Activated gamma-delta T cell treated with anti-CD3 and anti-CD28 coated beads, Interleukin-2, amount 50 U/mL, for 16 hours (primary cell): ENCODE data around the gene DAB2IP.

Experiments used
- DNase-seq: peaks from one replicate; pipeline ENCODE4 v3.0.0-alpha.2; 2020; ENCODE audit warnings: low read depth

DAB2IP gene

GRCh38 chr9:121818841-121819427 is 167.5 kb downstream of the DAB2IP start:
- DNase-seq: no peak

DNA sequence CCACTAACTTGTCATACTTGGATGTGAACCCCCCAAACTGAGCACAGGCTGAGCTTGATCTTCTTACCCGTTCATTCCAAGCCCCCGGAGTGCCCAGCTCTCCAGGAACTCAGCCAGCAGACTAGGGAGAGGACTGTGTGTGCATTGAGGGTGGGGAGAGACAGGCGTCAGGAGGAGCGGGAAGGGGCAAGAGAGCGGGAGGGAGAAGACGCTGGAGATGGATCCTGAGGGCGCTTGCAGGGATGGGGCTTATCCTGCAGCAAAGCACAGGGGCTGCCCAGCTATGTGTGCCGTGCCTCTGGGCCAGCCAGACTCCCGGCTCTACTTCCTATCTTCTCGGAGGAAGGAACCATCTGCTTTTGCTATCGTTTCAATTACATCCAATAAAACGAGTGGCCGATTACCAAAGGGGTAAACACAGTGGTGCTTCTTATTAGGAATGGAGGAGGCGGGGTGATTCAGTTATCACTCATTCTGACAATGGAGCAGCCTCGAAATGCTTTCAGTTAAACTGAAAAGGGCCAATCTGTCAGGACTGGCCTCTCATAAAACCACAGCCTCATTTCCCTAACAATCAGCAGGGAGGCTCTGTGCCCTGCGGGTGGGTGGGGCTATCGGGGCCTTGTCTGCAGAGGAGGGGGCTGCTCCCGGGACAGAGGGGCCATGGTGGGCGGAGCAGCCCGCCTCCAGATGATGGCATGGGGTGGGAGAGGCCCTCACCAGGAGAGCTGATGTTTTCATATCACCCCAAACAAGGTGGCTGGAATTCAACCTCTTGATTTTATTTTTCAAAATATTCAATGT is 168.2 kb downstream of the DAB2IP start:
- no peak for DNase-seq

GRCh38 chr9:121820286-121821005 is 169.0 kb downstream of the DAB2IP start:
- DNase-seq: no peak

- no peak for DNase-seq
Observed at GRCh38 chr9:121821326-121821725, 169.9 kb downstream of the DAB2IP start.

GRCh38 chr9:121822093-121823085 is 171.0 kb downstream of the DAB2IP start:
- DNase-seq: no peak

GRCh38 chr9:121823451-121824169 is 172.2 kb downstream of the DAB2IP start:
- DNase-seq: no peak

DNA sequence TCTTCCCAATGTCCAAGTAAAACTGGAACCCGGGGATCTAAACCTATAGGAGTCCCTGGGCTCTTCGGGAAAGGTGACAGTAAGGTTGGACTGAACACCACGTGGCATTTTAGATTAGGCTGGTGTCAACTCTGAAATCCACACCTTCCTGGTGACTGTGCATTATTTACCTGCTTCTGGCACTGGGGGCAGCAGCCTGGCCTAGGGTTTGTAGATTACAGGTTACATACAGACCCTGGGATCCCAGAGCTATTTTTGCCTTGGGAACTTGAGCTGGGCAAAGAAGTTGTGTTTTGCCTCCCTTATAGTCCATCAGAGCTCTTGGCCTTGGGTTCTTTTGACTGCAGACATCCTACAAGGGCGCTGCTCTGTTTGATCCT is 173.2 kb downstream of the DAB2IP start:
- no peak for DNase-seq

- DNase-seq: no peak
Observed at GRCh38 chr9:121825031-121825691, 173.7 kb downstream of the DAB2IP start.

DNA sequence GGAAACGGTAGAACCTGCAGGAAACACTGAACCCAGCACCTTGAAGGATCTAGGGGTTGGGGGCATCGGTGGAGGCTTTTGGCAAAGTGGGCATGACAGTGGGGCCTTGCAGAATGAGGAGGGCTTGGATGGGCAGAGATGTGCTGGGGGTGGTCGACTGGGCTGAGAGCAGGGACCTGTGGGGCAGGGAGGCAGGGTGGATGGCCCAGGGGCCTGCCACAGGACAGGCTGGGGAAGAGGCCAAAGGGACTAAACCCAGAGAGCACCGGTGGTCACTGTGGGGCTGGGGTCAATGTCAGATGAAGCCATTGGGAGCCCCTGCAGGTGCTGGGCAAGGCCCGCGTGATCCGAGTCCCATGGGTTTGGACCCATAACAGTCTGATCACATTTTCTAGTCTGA is 175.3 kb downstream of the DAB2IP start:
- DNase-seq: no peak

DNA sequence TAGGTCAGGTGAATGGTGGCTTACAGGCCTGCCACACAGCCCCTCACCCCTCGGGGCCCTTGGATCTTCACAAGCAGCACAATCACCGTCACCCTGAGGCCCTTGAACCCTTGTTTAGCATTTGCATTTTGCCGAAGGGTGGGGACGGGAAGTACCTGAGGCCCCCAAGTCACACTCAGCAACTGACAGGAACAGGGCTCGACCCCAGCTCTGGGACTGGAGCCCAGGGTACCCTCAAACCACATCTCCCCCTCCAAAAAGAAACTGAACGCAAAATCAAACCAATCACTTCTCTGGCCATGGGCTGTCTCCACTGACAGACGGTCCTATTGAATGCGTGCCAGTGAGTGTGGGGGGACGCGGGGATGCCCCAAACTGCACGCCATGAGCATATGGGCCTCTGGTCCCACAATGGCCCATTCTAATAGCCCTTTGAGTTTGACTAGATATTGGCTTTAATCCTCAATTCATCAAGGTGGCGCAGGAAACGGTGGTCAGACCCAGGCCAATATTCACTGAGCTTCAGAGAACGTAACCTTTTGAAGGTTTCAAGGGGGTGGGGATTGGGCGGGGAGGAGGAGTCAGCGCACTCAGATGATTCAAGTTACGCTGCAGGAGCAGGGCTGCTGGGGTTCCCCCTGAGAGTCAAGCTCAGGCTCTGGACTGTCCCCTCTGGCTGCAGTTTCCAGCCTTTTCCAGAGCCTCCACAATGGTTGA is 176.0 kb downstream of the DAB2IP start:
- DNase-seq: no peak

DNA sequence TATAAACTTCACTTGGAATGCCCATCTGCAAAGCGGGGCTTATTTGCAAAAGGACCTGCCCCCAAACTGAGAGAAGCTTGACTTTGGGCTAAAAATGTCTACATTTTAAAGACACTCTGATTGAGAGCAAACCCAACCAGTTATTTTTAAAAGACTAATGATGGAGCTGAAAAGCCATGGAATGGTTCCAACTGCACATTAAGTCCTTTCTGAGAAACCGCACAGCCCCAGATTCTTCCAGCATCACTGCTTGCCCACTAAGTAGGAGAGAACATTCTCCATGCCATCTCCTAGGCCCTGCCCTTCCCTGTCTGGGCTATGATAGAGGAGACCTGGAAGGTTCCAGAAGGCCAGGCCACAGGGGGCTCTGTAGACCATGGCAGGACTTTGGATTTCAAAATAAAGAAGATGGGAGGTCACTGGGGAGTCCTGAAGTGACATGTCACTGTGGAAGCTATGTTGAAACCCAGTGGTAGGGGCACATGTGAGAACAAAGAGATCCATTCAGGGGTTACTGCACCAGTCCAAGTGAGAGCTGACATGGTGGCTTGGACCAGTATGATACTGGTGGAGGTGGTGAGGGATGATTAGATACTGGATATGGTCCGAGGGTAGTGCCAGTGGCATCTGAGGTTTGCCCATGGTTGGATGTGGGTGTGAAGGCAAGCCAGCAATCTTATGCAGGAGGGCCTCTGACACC is 179.2 kb downstream of the DAB2IP start:
- no peak for DNase-seq

DNA sequence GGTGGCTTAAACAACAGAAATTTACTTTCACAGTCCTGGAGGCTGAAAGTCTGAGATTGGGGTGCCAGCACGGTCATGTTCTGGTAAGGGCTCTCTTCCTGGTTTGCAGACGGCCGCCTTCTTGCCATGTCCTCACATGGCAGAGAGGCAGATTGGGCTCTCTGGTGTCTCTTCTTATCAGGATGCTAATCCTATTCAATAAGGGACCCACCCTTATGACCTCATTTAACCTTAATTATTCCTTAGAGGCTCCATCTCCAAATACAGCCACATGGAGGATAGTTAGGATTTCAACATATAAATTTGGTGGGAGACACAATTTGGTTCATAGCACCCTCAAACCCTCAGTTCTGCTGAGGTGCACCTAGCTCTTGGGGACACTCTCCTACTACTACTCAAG is 180.4 kb downstream of the DAB2IP start:
- DNase-seq: no peak

DNA sequence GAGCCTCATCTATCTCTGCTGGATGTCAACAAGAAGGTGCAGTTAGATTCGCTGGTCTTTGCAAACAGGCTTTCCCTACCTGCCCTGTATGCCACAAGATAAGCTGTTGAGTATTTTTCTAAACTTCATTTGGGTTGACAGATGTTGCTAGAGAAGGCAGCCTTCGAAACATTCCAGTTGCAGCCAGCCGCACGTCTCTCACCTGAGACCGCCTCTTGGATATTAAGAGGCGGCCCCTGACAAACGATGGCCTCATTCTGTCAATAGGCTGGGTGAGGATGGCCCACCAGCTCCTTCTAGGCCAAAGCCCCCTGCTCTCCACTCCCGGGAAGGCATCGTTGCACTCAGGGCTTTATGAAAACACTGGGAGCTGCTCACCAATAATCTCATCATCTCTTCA is 181.6 kb downstream of the DAB2IP start:
- no peak for DNase-seq
